BJ (cell line): ENCODE measurements around the gene ZDHHC8. TPM values are rescaled to one million over a fixed set of nuclear protein-coding genes. Genes with fewer than 3 reads are reported as not detected.

Experiments
- CTCF ChIA-PET: fragments of 350-600 bp; formaldehyde crosslinking; extraction: SDS; loops from one replicate; lab custom pipeline; 2021; ENCODE audit warnings: antibody characterized with exemption, inconsistent platforms; lab: Yijun Ruan, JAX
- POLR2A ChIA-PET: fragments of 300-600 bp; sonication (Branson Sonifier 250); formaldehyde crosslinking; extraction: SDS; loops from one replicate; lab custom pipeline; 2021; ENCODE audit warnings: antibody characterized with exemption; lab: Charles Lee
- DNase-seq: peaks from one replicate; pipeline ENCODE4 v3.0.0-alpha.2; 2011; ENCODE audit warnings: low read depth
- H3K27me3 ChIP-seq: 2 replicates; pipeline ENCODE4 v1.6.0; 2011; ENCODE audit warnings: low read length; ENCODE audit not compliant: control insufficient read depth, insufficient read depth
- H3K36me3 ChIP-seq: 2 replicates; pipeline ENCODE4 v1.5.1; 2011; ENCODE audit warnings: low read length; ENCODE audit not compliant: control insufficient read depth, insufficient read depth
- H3K4me3 ChIP-seq: 2 replicates; pipeline ENCODE4 v1.5.1; 2011; ENCODE audit warnings: low read depth, mild to moderate bottlenecking, control low read depth, low read length
- polyA plus RNA-seq: library from polyadenylated mRNA; depleted of rRNA; stranded (reverse); fragments of >200 nt; gene quantifications from 2 replicates; pipeline ENCODE4 v1.2.3, GENCODE V29; 2011; rRNA removed
- small RNA-seq: library from RNA; depleted of rRNA; stranded (forward); fragments of <200 nt; gene quantifications from one replicate; pipeline ENCODE3, GENCODE V24; 2012; ENCODE audit warnings: low replicate concordance, low read depth; ENCODE audit not compliant: insufficient read length
- TF ChIP-seq, protein P1 (sequence below): IDR thresholded peaks from 2 replicates; pipeline ENCODE4 v1.5.1; 2011; ENCODE audit warnings: low read depth, mild to moderate bottlenecking, control low read depth, inconsistent platforms, low read length, moderate library complexity; ENCODE audit not compliant: insufficient read depth

ZDHHC8 gene
- polyA plus RNA-seq, 1 experiment, result 32.2 TPM

DNA sequence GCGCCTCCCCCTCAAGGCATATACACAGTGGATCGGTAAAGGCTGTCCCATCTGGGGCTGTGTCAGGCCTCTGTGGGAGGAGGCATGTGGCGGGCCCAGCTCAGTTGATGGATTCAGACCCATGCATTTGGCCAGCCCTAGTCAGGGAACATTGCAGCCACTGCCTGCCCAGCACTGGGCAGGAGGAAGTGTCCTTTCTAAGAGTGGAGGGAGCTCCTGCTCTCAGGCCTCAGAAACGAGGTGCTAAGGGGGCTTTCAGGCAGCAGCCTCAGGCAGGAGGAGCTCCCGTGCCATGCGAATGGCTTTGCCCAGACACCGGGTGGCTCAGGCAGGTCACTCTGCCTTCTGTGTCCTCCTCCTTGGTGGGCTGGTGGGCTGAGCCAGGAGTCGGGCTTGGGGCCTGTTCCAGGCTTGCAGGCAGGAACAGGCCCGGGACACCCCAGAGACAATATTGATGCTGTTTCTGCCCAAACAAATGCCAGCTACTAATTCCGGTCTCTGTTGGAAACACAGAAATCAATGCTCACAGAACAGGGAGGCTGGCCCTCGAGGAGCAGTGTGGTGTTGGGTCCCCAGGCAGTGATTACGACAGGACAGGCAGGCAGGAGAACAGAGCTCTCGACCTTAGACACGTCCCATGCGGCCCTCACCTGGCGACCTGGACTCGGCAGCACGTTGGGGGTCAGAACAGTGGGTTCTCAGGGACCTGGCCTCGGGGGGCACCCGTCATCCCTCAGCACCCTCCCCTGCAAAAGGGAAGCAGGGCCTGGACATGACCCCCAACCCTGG, 61.6 kb downstream of the ZDHHC8 start:
- Histone ChIP-seq H3K36me3 (no peaks in the 10 kb centered on the region), H3K4me3 (no peak overlapping the region), H3K27me3 (peaks cover 2% of the 10 kb centered on the region; the same call in 1 of the 2 replicates)
- TF ChIP-seq, protein P1, sequence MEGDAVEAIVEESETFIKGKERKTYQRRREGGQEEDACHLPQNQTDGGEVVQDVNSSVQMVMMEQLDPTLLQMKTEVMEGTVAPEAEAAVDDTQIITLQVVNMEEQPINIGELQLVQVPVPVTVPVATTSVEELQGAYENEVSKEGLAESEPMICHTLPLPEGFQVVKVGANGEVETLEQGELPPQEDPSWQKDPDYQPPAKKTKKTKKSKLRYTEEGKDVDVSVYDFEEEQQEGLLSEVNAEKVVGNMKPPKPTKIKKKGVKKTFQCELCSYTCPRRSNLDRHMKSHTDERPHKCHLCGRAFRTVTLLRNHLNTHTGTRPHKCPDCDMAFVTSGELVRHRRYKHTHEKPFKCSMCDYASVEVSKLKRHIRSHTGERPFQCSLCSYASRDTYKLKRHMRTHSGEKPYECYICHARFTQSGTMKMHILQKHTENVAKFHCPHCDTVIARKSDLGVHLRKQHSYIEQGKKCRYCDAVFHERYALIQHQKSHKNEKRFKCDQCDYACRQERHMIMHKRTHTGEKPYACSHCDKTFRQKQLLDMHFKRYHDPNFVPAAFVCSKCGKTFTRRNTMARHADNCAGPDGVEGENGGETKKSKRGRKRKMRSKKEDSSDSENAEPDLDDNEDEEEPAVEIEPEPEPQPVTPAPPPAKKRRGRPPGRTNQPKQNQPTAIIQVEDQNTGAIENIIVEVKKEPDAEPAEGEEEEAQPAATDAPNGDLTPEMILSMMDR, result no peak
- CTCF ChIA-PET, result interaction anchor here (1.6 kb wide), 1 partner anchor 18 kb away, joined by 3 read pairs; no protein-coding TSS in a partner anchor
- POLR2A ChIA-PET, result no interaction called here
- no peak for DNase-seq

DNA sequence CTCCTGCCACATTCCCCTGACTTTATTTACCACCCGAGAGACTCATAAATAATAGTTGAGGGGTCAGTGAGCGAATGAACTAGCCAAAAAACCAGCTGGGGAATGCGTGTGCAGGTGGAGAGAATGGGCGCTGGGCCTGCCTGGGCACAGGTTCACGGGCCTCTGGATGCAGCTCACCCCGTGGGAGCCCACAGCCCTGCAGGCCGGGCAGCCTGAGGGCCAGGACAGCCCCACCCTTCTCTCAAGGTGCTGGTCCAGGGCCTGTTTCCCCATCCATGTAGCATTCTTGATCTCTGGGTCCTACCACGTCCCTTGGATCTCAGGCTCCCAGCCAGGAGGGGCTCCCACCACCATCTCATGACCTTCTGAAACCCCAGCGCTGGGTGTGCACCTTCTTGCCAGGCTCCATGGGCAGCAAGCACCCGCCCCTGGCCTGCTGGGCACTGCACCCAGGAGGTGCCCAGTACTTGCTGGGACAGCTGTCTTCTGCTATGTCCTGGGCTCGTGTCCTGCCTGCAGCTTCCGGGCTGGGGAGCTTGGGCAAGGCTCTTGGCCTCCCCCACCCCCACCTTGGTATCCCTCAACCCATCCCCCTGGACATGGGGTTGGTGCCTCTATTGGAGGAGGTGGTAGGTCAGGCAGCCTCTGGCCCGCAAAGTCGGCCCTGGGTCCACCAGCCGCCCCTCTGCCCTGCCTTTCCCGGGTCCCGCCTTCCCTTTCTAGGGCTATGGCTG, 62.3 kb downstream of the ZDHHC8 start:
- H3K4me3 ChIP-seq, result no peak overlapping the region
- H3K27me3 ChIP-seq, result peaks cover 4% of the 10 kb centered on the region
- DNase-seq, result no peak
- CTCF ChIA-PET, result interaction anchor here (1.6 kb wide), 1 partner anchor 17 kb away, joined by 3 read pairs; no protein-coding TSS in a partner anchor
- POLR2A ChIA-PET, result no interaction called here
- H3K36me3 ChIP-seq, result no peaks in the 10 kb centered on the region
- TF ChIP-seq, protein P1, result no peak

DNA sequence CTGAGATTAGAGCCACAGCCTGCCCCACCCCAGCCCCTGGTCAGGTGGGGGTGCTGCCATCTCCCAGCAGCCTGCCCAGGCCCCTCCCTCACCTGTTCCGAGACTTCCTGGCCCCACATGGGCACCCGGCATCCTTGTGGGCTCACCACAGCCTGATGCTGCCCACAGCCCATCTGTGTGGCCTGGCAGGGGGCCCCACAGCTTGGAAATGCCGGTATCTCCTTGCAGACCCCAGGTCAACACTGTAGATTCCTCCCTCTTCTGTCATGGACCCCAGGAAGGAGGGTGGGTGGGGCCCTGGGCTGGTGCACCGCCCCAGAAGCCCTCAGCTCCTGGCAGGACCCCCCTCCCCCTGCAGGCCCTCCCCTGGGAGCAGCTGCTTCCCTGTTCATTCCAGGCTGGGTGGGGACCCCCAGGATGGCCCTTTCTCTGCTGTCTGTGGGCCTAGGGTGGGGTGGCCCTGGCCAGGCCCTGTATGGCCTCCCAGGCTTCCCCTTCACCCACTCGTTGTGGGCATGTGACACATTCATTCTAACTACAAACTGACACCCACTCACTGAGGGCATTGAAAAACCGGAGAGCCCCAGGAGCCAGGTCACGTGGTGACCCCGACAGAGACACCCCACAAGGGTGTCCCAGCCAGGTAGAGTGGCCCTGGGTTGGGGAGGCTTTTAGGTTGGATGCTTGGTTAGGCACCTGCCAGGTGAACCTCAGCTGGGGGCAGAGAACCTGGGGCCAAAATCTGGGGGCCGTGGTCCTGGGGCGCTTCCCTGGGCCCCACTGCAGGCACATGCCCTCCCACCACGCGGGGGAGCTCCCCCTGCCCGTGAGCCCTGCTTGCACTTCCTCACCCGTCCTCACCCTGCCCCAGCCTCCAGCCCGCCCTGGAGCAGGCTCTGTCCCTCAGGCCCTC, 63.3 kb downstream of the ZDHHC8 start:
- no peaks in the 10 kb centered on the region for H3K36me3 ChIP-seq
- H3K27me3 ChIP-seq, result peaks cover 8% of the 10 kb centered on the region
- DNase-seq, result no peak
- ChIA-PET CTCF (no interaction called here), POLR2A (no interaction called here)
- H3K4me3 ChIP-seq, result no peak overlapping the region
- TF ChIP-seq, protein P1, result no peak

DNA sequence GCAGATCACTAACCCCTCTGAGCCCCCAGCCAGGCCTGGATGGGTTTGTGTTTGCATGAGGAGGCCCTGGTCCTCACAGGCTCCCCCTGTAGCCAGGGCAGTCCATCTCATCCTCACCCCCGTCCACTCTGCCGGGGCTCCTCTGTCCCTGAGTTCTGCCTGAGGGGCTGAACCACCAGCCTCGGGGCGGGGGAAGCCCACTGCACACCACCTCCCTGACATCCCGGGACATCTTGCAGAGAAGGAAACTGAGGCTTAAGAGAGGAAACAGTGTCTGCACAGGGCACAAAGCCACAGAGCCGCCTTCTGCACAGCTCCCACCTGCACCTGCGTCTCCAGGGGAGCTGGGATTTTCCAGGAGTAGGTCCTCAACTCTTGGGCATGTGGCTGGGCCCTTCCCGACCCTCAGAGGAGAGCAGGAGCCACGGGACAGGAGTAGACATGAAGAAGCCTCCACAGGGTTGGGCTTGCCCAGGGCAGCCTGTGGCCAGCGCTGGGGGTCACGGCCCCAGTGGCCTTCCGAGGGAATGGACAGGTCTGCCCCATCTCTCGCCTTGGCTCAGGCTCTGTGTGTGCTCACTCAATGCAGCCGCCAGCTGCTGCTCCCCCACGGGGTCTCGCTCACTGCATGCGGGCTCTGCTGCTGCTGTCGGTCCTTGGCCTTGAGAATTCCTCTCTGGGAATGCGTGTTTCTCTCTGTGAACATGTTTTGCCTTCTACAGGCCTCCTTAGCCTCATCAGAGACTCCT, 64.7 kb downstream of the ZDHHC8 start:
- Histone ChIP-seq H3K27me3 (peaks cover 8% of the 10 kb centered on the region), H3K36me3 (no peaks in the 10 kb centered on the region), H3K4me3 (no peak overlapping the region)
- TF ChIP-seq, protein P1, result no peak
- CTCF ChIA-PET, result interaction anchor here (1.0 kb wide), 1 partner anchor 42 kb away, joined by 5 read pairs; no protein-coding TSS in a partner anchor
- no peak for DNase-seq
- POLR2A ChIA-PET, result no interaction called here

Small RNA genes lying within 50 kb of the gene (small RNA-seq; reads per million reads assigned to genes)
- gene MIR6816 (not detected), gene RF00599 (not detected)

Other genes with a start within 250 kb of the ZDHHC8 start
- gene COMT, start 190.0 kb upstream of the ZDHHC8 start, polyA plus RNA-seq, result 146 and 332 TPM in 2 replicates
- 16.0 and 28.5 TPM in 2 replicates for gene TXNRD2, start 190.0 kb upstream of the ZDHHC8 start, polyA plus RNA-seq
- gene ARVCF, start 115.0 kb upstream of the ZDHHC8 start, polyA plus RNA-seq, result 2.5 and 3.8 TPM in 2 replicates
- gene TANGO2, start 110.7 kb upstream of the ZDHHC8 start, polyA plus RNA-seq, result 33.4 and 51.7 TPM in 2 replicates
- gene DGCR8, start 51.6 kb upstream of the ZDHHC8 start, polyA plus RNA-seq, result 16.3 and 21.3 TPM in 2 replicates
- gene RANBP1, start 15.7 kb upstream of the ZDHHC8 start, polyA plus RNA-seq, result 164 and 166 TPM in 2 replicates
- gene TRMT2A, start 14.6 kb upstream of the ZDHHC8 start, polyA plus RNA-seq, result 20.1 and 34.2 TPM in 2 replicates
- gene CCDC188, start 19.3 kb downstream of the ZDHHC8 start, polyA plus RNA-seq, result 4.9 and 6.5 TPM in 2 replicates
- 0.40 and 0.77 TPM in 2 replicates for gene RTN4R, start 136.5 kb downstream of the ZDHHC8 start, polyA plus RNA-seq
- gene DGCR6L, start 188.3 kb downstream of the ZDHHC8 start, polyA plus RNA-seq, result 38.9 and 65.8 TPM in 2 replicates